ENCODE results near the gene DPY19L3.
"Not testable (repeated sequence)": the region's sequence is repeated elsewhere in the genome, so short reads cannot be mapped to it uniquely, and the experiment has no call there.

The DPY19L3 gene

DNA sequence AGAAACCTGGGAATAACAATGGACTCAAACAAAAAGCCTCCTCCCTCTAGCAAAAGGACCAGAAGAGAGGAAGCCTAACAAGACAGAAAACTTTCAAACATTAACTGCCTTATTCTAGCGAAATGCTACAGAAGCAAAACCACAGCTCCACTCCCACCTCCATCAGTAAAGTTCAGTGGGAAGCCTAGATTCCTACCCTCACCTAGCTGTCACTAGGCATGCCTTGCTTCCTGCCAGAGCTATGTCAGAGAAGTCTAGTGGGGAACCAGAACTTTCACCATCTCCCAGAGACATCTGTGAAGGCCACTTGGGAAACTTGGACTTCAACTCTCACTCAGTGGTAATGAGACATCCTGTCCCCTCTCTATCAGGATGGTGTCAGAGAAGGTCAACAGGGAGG is 37.1 kb downstream of the DPY19L3 start:
- DNase-seq (ENCODE audit: low spot score), result no peak

DNA sequence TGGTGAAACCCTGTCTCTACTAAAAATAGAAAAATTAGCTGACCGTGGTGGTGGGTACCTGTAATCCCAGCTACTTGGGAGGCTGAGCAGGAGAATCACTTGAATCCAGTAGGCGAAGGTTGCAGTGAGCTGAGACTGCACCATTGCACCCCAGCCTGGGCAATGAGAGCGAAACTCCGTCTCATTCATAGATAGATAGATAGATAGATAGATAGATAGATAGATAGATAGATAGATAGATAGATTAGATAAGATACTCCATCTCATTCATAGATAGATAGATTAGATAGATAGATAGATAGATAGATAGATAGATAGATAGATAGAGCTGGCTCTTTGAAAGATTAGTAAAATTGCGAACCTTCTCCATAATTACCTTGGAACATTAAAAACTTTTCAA is 42.0 kb downstream of the DPY19L3 start:
- DNase-seq (ENCODE audit: low spot score), result not testable (repeated sequence)

DNA sequence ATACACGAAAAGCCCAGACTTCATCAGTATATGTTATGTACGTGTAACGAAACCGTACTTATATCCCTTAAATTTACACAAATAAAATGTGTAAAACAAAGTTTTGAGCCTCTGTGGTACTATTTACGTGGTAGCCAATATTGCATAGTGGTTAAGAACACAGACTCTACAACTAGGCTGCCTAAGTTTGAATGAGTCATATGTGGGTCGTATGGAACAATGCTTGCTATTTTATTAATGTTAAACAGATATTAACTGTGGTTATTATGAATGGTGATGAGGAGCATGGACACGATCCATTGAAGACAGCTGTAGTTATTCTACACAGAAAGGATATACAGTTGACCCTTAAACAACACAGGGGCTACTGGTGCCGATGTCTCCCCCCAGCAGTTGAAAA is 42.5 kb downstream of the DPY19L3 start:
- DNase-seq (ENCODE audit: low spot score), result no peak

DNA sequence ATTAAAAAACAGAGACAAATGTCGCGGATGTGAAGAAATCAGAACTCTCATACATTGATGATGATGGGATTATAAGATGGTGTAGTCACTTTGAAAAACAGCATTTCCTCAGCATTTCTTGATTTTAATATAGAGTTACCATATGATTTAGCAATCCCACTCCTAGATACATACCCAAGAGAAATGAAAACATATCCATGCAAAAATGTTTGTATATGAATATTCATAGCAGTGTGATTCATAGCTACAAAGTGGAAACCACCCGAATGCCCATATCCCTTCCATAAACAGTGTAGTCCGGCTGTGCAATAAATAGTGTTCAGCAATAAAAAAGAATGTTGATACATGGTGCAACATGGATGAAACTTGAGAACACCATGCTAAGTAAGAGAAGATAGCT is 44.6 kb downstream of the DPY19L3 start:
- DNase-seq (ENCODE audit: low spot score), result no peak

DNA sequence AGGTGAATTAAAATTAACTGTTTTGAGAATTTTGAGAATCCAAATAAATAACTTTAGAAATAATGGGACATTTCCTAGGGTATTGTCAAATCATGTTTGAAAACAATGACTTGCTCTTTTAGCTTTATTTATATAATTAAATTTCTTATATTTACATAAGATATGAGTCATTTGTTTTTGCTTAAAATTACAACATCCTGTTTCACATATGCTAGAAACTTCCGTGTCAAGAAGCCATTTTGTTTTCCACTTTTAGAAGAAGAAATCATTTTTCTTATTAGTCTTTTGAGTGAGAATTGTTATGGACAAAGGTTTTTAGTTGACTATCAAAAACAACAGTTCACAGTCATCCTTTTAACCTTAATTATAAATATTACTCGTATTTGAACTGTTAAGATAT is 48.2 kb downstream of the DPY19L3 start:
- DNase-seq (ENCODE audit: low spot score), result no peak

DNA sequence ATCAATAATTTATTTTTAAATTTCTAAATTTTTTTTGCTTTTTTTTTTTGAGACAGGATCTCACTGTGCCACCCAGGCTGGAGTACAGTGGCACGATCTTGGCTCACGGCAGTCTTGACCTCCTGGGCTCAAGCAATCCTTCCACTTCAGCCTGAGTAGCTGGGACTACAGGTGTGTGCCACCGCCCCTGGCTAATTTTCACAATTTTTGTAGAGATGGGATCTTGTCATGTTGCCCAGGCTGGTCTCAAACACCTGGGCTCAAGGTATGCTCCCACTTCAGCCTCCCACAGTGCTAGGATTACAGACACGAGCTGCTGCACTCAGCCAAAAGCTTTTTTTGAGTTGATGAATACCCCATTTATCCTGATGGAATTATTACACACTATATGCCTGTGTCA is 50.8 kb downstream of the DPY19L3 start:
- DNase-seq (ENCODE audit: low spot score), result no peak

DNA sequence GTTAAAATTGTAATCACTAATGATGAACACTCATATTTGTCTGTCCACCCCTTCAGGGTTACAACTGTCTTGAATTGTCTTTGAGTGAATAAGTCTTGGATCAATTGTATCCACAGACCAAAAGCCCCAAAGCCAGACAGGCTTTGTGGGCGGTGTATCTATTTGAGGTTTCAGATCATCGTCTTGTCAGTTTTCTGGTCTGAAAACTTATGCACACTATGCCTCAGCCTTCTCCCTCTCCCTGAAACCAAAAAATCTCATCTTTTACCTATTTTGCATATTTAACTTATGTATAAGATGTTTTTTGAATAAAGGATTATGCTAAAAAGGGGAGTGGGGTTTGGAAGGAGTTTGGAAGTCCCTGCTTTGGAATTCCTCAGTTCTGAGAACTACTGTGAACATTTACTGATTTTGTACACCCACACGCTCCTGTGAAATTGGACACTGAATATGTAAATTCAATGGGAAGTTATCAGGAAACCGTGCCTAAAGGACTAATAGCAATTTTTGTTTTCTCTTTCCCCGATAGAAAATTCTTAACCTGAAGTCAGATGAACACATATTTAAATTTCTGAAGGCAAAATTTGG is 52.1 kb downstream of the DPY19L3 start:
- DNase-seq (ENCODE audit: low spot score), result no peak

DNA sequence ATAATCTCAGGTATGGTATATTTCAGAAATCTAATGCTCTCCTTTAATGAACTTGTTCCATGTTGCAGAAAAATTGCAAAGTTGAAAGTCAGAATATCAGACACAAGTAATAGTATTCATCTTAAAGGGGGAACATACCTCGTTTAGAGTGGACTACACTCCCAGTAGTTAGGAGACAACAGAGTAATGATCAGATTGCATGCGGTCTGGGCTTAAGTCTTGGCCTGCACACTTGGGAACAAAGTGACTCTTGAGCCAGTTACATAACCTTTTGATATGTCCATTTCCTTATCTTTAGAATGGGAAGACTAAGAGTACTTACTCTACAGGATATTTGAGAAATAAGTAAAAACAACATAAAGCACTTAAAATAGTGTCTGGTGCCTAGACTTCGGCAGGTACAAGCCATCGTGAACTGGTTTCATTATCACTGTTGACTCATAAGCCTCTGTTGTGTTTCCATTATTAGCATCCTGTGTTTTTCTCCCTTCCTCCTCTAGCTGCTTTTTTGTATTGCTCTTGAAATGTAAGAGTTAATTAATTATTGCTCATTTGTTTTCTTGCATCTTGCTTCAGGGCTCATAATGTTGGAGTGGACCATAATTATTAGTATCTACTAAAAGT is 53.0 kb downstream of the DPY19L3 start:
- no peak for DNase-seq (ENCODE audit: low spot score)

DNA sequence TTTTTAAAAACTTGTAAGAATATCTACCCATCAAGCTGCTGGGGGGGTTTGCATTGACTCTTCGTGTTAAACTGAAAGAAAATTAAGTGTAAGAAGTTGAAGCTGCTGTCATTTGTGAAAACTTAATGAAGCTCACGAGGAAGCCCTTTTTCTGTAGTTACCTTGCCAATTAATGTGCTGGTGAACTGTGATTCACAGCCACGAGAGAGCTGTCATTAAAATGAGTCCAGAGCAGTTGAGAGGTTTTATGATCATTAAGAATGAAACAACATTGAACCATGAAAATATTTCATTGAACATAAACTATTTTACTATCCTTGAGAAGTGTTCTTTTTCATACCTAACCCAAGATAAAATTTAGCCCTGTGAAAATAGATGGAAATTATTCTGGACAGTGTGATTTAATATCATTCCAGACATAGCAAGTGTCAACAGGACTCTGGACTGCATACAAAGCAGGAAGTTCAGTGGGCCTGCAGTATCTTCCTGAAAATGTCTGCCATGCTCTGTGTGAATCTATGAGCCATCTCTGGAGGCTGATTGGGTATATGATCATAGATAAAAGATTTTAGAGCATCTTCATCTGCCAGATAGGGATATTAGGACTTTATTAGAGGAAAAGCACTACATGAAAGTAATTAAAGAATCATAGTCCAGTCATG is 53.8 kb downstream of the DPY19L3 start:
- DNase-seq (ENCODE audit: low spot score), result no peak

DNA sequence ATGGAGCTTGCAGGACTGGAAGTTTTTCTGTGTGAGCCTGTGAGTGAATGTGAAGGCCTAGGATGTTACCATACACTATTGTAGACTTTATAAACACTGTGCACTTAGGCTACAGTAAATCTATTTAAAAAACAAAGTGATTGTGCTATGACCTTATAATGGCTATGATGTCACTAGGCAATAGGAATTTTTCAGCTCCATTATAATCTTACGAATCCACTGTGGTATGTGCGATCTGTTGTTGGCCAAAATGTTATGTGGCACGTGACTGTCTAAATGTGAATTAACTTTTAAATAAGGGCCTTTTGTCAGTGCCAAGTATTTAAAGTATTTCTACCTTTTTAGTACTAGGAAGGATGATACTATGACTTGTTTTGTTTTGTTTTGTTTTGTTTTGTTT is 54.9 kb downstream of the DPY19L3 start:
- no peak for DNase-seq (ENCODE audit: low spot score)

DNA sequence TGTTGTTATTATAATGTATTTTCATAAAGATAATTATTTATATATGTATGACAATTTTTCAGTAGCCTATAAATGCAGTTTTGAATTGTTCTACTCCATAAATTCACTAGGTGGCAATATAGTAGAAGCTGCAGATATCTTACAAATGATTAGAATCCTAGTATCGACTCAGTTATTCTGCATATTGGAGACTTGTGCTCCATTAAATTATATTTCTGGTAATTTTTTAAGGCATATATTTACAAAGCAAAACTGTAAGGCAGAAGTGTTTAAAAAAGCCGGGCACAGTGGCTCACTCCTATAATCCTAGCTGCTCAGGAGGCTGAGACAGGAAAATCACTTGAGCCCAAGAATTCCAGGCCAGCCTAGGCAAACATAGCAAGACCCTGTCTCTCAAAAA is 58.7 kb downstream of the DPY19L3 start:
- DNase-seq (ENCODE audit: low spot score), result peak; percentile 58

DNA sequence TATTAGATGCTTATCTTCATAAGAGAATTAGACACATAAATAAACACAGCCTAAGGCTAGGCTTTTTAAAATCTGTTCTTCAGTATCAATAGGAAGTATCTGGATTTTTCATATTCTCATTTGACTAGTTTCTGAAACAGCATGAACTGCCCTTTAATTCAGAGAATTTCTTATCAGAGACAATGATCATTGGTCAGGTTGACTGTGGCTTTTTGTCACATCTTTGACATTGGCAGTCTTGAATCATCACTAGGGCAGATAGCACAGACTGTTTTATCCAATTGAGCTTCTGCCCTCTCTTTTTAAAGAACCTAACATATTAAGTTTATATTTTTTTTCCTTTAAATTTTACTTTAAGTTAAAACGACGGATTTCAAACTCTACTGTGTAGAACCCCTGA is 59.6 kb downstream of the DPY19L3 start:
- no peak for DNase-seq (ENCODE audit: low spot score)

DNA sequence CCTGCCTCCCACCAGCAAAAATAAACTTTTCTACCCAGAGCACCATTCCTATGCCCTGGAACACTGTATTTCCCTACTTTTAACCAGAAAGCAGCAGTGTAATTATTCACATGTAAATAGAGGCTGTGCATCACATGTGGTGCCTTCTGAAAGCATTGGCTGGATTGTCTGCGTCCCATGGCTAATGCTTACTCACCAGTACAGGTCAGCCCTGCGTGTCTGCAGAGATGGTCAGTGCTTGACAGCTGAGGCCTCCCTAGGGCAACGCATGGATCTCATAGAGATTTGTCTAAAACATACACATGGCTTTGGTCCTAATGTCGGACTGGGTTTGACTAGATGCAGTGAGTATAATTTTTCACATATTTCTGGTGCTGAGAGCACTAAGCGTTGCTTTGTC is 64.2 kb downstream of the DPY19L3 start:
- DNase-seq (ENCODE audit: low spot score), result peak; percentile 49

DNA sequence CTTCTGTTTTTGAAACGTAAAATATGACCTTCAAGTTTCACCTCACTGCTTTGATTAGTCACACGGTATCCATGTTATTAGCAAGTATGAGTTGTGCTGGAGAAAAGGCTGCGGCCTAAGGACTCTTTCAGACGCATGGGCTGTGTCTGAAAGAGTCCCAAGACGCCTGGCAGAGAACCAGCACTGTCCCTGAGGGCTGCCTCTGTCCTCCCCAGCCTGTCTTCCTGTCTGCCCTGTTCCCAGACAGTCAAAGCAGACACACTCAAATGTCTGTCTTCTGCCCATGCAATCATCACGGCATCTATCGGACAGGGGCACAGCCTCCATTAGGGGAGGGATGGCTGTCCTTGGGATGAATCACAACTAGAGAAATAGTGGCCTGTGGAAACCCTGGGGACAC is 65.5 kb downstream of the DPY19L3 start:
- DNase-seq (ENCODE audit: low spot score), result no peak

DNA sequence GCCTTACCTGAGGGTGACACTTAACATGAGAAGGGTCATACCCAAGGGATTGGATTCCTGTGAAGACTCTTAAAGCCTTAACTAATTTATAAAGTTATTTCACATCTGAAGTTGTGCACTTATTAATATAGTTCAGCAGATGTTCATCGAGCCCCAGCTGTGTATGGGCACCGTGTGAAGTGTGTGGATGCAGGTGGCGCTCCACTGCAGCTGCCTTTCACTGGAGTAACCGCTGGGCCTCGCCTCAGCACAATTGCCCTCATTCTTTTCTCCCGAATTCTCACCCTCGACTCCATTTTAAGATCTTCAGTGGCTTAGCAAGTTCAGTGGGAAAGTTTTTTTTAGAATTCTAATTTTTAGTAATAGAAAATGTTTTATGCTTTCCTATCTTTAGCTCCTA is 66.2 kb downstream of the DPY19L3 start:
- DNase-seq (ENCODE audit: low spot score), result no peak

DNA sequence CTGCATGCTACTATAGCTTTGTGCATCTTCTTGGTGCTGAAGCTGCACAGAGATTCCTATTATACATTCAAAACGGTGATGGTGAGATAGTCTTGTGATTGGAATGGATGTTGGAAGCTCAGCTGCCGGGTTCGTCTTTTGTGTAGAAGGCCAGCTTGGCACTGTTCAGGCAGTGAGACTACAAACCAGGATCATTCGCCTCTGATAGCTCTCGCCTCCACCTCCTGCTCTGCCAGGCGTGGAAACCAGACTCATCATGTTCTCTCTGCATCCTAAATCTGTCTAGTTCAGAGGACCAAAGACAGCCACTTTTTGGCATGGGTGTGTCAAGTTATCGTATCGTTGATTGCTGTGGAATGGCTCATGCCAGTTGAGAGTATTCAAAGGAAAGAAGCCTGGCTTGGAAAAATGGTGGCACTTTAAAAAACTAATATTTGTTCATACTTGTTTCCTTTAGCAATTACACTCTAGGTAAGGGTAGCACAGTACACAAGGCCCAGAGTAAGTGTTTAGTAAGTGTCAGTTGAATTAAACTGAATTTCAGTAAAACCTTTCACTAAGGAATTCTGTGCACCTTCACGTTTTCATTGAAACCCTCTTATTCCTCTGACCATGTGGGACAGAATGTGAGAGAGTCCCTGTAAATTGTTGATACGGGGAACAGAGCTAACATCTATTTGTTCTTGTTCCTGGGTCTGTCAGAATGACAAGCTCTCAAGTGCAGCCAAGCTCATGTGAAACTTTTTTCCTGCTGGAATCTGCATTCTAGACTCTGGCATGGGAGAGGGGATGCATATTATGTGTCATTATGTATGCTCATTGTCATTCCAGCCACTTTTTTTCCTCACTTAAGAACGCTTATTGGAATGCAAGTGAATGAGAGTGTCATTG is 69.8 kb downstream of the DPY19L3 start:
- no peak for DNase-seq (ENCODE audit: low spot score)

DNA sequence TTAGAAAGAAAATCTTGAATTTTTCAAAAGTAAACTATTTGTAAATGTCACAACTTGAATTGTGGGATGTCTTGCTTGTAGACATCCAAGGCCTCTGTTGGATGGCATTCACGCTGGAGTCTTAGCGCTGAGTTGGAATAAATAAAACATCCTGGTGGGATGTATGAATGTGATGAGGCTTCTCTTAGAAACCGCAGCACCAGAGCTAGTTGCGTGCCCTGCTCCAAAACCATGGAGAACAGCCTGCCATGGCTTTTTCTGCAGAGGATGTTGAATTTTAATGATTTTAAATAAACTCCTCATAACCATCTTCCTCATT is 70.4 kb downstream of the DPY19L3 start:
- DNase-seq (ENCODE audit: low spot score), result no peak

DNA sequence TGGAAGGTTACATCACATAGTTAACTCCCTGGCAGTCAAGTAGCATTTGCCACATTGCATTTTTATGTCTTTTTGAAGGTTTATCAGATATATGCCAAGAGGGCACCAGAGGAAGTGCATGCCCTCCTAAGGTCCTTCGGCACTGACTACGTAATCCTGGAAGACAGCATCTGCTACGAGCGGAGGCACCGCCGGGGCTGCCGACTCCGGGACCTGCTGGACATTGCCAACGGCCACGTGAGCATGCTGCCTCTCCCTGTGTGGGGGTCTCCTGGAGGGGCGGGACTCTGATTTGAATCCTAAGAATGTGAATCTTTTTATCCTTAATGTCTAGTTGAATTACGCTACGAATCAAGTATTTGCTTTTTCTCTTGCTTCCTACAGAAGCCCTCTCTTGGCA is 74.8 kb downstream of the DPY19L3 start:
- no peak for DNase-seq (ENCODE audit: low spot score)

DNA sequence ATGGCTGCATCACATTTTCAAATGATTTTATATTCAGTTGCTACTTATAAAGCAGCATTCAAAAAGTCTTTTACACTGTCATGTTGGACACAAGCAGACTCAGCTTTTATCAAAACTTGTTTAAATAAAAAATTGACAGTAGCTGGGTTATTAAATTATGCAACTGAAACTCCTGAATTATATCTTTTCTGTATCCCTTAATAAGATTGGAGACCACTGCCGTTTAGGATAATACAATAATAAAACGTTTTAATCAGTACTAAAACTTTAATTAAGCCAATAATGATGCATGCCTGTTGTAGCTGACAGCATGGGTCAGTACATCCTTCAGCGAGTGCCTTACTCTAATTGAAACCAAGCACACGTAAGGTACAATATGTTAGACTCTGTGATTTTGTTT is 78.0 kb downstream of the DPY19L3 start:
- no peak for DNase-seq (ENCODE audit: low spot score)

DNA sequence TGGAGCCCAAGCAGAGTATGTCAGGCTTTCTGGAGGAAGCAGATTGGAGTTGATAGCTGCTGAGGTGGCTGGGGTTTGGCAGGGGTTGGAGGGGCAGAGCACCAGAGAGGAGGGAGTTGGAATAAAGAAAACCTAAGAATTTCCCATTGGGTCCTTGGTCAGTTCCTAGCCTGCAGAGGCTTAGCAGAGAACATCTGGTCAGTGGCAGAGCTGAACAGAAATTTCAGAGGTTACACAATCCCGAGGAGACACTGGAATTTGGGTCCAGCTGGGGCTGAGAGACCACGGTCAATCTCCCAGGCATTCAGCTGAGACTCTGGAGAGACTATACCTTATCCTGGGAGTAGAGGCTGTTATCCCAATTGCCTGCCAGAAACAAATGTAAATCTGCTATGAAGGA is 84.4 kb downstream of the DPY19L3 start:
- DNase-seq (ENCODE audit: low spot score), result no peak

DNA sequence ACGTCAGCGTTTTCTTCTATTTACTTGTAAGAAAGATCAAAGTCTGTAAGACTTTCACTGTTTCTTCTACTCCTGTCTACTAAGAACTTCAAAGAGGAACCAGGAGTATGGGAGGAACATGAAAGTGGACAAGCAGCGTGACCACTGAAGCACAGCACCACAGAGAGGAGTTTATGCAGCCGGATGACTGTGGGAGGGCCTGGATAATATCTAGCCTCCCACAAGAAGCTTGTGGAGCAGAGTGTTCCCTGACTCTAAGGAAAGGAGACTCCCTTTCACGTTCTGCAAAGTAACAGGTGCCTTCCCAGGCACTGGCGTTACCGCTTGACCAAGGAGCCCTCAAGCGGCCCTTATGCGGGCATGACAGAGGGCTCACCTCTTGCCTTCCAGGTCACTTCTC is 91.8 kb downstream of the DPY19L3 start:
- DNase-seq (ENCODE audit: low spot score), result no peak

DNA sequence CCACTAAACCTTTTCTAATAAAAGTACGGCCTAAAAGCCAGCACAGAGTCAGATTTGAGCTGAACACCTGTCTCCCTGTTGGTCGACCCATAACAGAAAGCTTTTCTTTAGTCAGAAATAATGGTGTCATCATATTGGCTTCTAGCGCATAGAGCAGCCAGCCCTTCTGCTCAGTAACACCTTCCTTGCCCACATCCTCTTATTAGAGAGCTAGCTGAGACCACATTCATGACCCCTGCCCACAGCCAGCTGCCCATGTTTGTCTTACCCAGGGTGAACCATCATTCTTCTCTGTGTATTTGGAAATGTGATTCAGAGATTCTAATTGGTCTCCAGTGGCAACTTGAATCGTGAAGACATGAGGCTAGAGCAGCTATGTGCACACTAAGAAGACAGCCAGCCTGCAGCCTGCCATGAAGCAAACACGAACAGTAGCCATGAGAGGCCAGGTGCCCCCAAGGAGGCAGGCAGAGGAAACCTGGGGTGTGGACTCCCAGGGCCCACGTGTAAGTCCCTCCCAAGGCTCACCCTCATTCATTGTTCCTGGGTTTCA is 93.2 kb downstream of the DPY19L3 start:
- no peak for DNase-seq (ENCODE audit: low spot score)

DNA sequence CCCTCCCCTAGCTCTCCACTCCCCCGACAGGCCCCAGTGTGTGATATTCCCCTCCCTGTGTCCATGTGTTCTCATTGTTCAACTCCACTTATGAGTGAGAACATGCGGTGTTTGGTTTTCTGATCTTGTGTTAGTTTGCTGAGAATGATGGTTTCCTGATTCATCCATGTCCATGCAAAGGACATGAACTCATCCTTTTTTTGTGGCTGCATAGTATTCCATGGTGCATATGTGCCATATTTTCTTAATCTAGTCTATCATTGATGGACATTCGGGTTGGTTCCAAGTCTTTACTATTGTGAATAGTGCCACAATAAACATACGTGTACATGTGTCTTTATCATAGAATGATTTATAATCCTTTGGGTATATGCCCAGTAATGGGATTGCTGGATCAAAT is 106.9 kb downstream of the DPY19L3 start:
- DNase-seq (ENCODE audit: low spot score), result not testable (repeated sequence)
